Caki2 (cell line): ENCODE data around the gene NAA20. TPM values are rescaled to one million over a fixed set of nuclear protein-coding genes. Genes with fewer than 3 reads are reported as not detected.

Source experiments
- DNase-seq: peaks from one replicate; pipeline ENCODE4 v3.0.0-alpha.2; 2015; ENCODE audit warnings: low read depth
- in situ Hi-C: cut with HindIII; loops from 2 replicates; pipeline ENCODE4 v1.10.0; 2016; ENCODE audit warnings: low sequenced_read_pairs, low pct_unique_long_range_greater_than_20kb, mixed read lengths
- total RNA-seq: library from RNA; depleted of rRNA; stranded (reverse); fragments of >200 nt; shearing (Covaris generic); gene quantifications from 2 replicates; pipeline ENCODE4 v1.2.3, GENCODE V29; 2014; ENCODE audit warnings: low replicate concordance

Gene NAA20
- total RNA-seq, 1 experiment from 2014 or later = 93.9 TPM

- in situ Hi-C loops = no loop called here
- no peak for DNase-seq
Measured at GRCh38 chr20:20005342-20005741, 11.8 kb upstream of the NAA20 start.

- in situ Hi-C loops = no loop called here
- no peak for DNase-seq
Measured at GRCh38 chr20:20009784-20010253, 7.3 kb upstream of the NAA20 start.

- in situ Hi-C loops = no loop called here
- DNase-seq = peak; percentile 54
Measured at GRCh38 chr20:20010639-20011500, 6.3 kb upstream of the NAA20 start.

GRCh38 chr20:20012541-20012940, 4.6 kb upstream of the NAA20 start:
- in situ Hi-C loops = no loop called here
- DNase-seq = no peak

- in situ Hi-C loops = no loop called here
- no peak for DNase-seq
Measured at GRCh38 chr20:20014659-20015058, 2.5 kb upstream of the NAA20 start.

GRCh38 chr20:20017844-20018185, 653 bp downstream of the NAA20 start:
- in situ Hi-C loops = no loop called here
- DNase-seq = no peak

GRCh38 chr20:20018366-20018765, 1.2 kb downstream of the NAA20 start:
- in situ Hi-C loops = no loop called here
- DNase-seq = no peak

- no peak for DNase-seq
- in situ Hi-C loops = no loop called here
Measured at GRCh38 chr20:20019123-20019522, 2.0 kb downstream of the NAA20 start.

- no peak for DNase-seq
- in situ Hi-C loops = no loop called here
Measured at GRCh38 chr20:20020908-20021307, 3.7 kb downstream of the NAA20 start.

- in situ Hi-C loops = no loop called here
- no peak for DNase-seq
Measured at GRCh38 chr20:20021835-20022234, 4.7 kb downstream of the NAA20 start.

GRCh38 chr20:20022498-20022897, 5.3 kb downstream of the NAA20 start:
- DNase-seq = no peak
- in situ Hi-C loops = no loop called here

- in situ Hi-C loops = no loop called here
- no peak for DNase-seq
Measured at GRCh38 chr20:20023395-20023794, 6.2 kb downstream of the NAA20 start.

GRCh38 chr20:20024942-20025341, 7.8 kb downstream of the NAA20 start:
- peak; percentile 49 for DNase-seq
- in situ Hi-C loops = no loop called here

- DNase-seq = no peak
- in situ Hi-C loops = no loop called here
Measured at GRCh38 chr20:20027284-20027683, 10.1 kb downstream of the NAA20 start.

- in situ Hi-C loops = no loop called here
- no peak for DNase-seq
Measured at GRCh38 chr20:20031790-20032189, 14.6 kb downstream of the NAA20 start.

GRCh38 chr20:20034486-20034885, 17.3 kb downstream of the NAA20 start:
- in situ Hi-C loops = no loop called here
- no peak for DNase-seq

- in situ Hi-C loops = no loop called here
Measured at GRCh38 chr20:20036756-20037155, 19.6 kb downstream of the NAA20 start.

GRCh38 chr20:20037960-20038359, 20.8 kb downstream of the NAA20 start:
- in situ Hi-C loops = no loop called here
- peak; percentile 69 for DNase-seq

More at GRCh38 chr20:20036756-20037155, 19.6 kb downstream of the NAA20 start:
- no peak for DNase-seq

GRCh38 chr20:20038586-20038985, 21.4 kb downstream of the NAA20 start:
- no peak for DNase-seq
- in situ Hi-C loops = no loop called here

GRCh38 chr20:20039752-20040387, 22.7 kb downstream of the NAA20 start:
- no peak for DNase-seq
- in situ Hi-C loops = no loop called here
